Pancreas (tissue), 10 donors: ENCODE data around the gene RAPGEF4. TPM values are rescaled to one million over a fixed set of nuclear protein-coding genes. Genes with fewer than 3 reads are reported as not detected.

Source experiments
- ATAC-seq, 4 donors: fragments of 200-7000 bp; cut with Tn5 transposase; one replicate each; pipeline versions ENCODE4 v1.8.0 to v1.9.1; 2020; ENCODE audit warnings: mild to moderate bottlenecking in 4 of 4, moderate library complexity in 4 of 4
- DNase-seq, 6 donors: peaks; one replicate each; pipeline ENCODE4 v3.0.0-alpha.2; 2020
- FAIRE-seq: peaks from 2 replicates; lab custom pipeline; 2012; peaks lifted over from hg19 to GRCh38; lab: Jason Lieb, UNC
- H3K27ac ChIP-seq, 4 donors: fragments of 200-600 bp; sonication (generic); 1 replicate in 3 of 4; 2 replicates in 1 of 4; pipeline versions ENCODE4 v1.5.0 to v1.8.0; 2020
- H3K27me3 ChIP-seq, 4 donors: fragments of 200-600 bp; one replicate each; pipeline ENCODE4 v1.8.0; 2021
- H3K36me3 ChIP-seq, 3 donors: fragments of 200-600 bp; sonication (generic) in 1 of 3; one replicate each; pipeline versions ENCODE4 v1.5.0 to v1.8.0; 2020 to 2021
- H3K4me1 ChIP-seq, 3 donors: fragments of 200-600 bp; one replicate each; pipeline ENCODE4 v1.8.0; 2021
- H3K4me3 ChIP-seq, 4 donors: fragments of 200-600 bp; sonication (generic) in 2 of 4; one replicate each; pipeline versions ENCODE4 v1.5.0 to v1.8.0; 2020 to 2021
- H3K9me3 ChIP-seq, 4 donors: fragments of 200-600 bp; one replicate each; pipeline ENCODE4 v1.8.0; 2021
- WGBS, 2 donors: extraction: QIAGEN DNeasy Blood & Tissue Kit; methylation state at CpG; one replicate each; pipeline ENCODE4 v1.1.7; 2013; 5-methylcytosine and 5-hydroxymethylcytosine counted together
- intact Hi-C, 3 donors: fragments of 100-400 bp; cut with DNase I; formaldehyde crosslinking; loops; one replicate each; pipeline versions ENCODE4 v1.11.1 to v1.14.2; 2022
- polyA plus RNA-seq, 2 donors: library from polyadenylated mRNA; stranded (reverse); fragments of 200-250 nt; gene quantifications; one replicate each; pipeline ENCODE4 v1.2.3, GENCODE V29; 2013
- total RNA-seq, 6 donors: library from RNA; stranded (reverse); fragmentation: NEBNext Ultra II Directional in 4 of 6; extraction: Animal tissue kit (Norgen Biotek cat#: 25700) in 4 of 6; gene quantifications; one replicate each; pipeline versions ENCODE4 v1.2.1 to v1.2.4, GENCODE V29; 2021 to 2023
- TF ChIP-seq, protein P1 (sequence below), 4 donors: fragments of 200-600 bp; sonication (generic) in 3 of 4; IDR thresholded peaks; one replicate each; pipeline versions ENCODE4 v1.5.0 to v1.8.0; 2021; ENCODE audit warnings: antibody characterized with exemption in 4 of 4
- donor health status: healthy with polysubstance abuse.
- donor health status: DM: no; HTN: no; CAD: no; lungs with moderate emphysema.
- donor health status: DM: no; HTN: no; CAD: no.
- donor health status: control.
- donor health status: control.
- donor health status: Bipolar disorder and iron deficiency.
- donor health status: DM: yes; HTN: yes; CAD: no.
- donor health status: DM: no; HTN: no; CAD: no.
- donor health status: DM: no; HTN: no; CAD: no.
- donor health status: DM: yes; HTN: yes; CAD: no.

RAPGEF4 gene
- total and polyA plus RNA-seq, 8 donors, result 2.1 to 9.0 (median 5.1) TPM

DNA sequence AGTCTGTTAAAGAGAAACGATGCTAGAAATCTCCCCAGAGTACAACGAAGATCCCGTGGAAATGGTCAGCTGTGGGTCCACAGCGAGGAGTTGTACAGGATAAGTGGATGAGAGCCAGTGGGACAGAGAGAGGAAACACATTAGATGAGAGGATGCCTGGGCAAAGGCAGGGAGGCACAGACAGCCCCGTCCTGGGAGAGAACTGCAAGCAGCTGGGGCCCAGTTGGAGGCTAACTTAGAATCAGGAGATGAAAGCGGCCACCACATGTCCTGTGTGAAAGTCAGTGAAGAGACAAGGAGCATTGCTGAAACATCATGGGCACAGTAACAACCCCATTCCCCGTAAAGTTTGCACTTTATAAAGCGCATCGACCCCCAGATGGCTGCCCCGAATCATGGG, 157.5 kb downstream of the RAPGEF4 start:
- no peak overlapping the region for H3K4me3 ChIP-seq
- TF ChIP-seq, protein P1, sequence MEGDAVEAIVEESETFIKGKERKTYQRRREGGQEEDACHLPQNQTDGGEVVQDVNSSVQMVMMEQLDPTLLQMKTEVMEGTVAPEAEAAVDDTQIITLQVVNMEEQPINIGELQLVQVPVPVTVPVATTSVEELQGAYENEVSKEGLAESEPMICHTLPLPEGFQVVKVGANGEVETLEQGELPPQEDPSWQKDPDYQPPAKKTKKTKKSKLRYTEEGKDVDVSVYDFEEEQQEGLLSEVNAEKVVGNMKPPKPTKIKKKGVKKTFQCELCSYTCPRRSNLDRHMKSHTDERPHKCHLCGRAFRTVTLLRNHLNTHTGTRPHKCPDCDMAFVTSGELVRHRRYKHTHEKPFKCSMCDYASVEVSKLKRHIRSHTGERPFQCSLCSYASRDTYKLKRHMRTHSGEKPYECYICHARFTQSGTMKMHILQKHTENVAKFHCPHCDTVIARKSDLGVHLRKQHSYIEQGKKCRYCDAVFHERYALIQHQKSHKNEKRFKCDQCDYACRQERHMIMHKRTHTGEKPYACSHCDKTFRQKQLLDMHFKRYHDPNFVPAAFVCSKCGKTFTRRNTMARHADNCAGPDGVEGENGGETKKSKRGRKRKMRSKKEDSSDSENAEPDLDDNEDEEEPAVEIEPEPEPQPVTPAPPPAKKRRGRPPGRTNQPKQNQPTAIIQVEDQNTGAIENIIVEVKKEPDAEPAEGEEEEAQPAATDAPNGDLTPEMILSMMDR (IDR thresholded peaks at IDR 0.05), result no peak
- no peaks in the 10 kb centered on the region for H3K9me3 ChIP-seq
- intact Hi-C loops, result no loop called here
- ATAC-seq, result no peak
- no peaks in the 10 kb centered on the region for H3K27me3 ChIP-seq
- no peak for FAIRE-seq
- WGBS, 2 donors, result 86 to 95% methylated on average over 10 of the region's 10 CpGs
- H3K27ac ChIP-seq, result no peak overlapping the region
- DNase-seq, result no peak
- H3K36me3 ChIP-seq, result no peaks in the 10 kb centered on the region
- H3K4me1 ChIP-seq, result no peaks in the 10 kb centered on the region

DNA sequence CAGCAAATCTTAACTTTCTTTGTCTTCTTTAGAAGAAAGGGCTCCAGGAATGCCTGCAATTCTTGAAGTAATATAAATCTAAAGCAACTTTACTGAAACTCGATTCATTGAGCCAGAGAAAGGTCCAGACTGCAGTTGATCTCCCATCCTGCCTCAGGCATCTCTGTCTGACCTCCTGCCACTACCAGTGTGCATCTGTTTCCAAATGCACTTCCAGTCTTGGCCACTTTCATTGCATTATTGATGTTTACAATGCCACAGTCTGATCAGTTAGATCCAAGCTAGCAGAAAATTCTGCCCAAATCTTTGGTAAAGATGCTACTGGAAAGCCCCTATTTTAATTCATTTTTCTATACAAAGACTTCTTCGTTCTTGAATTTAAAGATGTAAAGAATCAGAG, 158.0 kb downstream of the RAPGEF4 start:
- no peaks in the 10 kb centered on the region for H3K36me3 ChIP-seq
- 66 to 71% methylated on average over 2 of the region's 2 CpGs for WGBS, 2 donors
- DNase-seq, result no peak
- H3K27me3 ChIP-seq, result no peaks in the 10 kb centered on the region
- no peak overlapping the region for H3K4me3 ChIP-seq
- H3K27ac ChIP-seq, result no peak overlapping the region
- FAIRE-seq, result no peak
- TF ChIP-seq, protein P1 (IDR thresholded peaks at IDR 0.05), result no peak
- H3K4me1 ChIP-seq, result no peaks in the 10 kb centered on the region
- H3K9me3 ChIP-seq, result no peaks in the 10 kb centered on the region
- intact Hi-C loops, result no loop called here
- ATAC-seq, result no peak

DNA sequence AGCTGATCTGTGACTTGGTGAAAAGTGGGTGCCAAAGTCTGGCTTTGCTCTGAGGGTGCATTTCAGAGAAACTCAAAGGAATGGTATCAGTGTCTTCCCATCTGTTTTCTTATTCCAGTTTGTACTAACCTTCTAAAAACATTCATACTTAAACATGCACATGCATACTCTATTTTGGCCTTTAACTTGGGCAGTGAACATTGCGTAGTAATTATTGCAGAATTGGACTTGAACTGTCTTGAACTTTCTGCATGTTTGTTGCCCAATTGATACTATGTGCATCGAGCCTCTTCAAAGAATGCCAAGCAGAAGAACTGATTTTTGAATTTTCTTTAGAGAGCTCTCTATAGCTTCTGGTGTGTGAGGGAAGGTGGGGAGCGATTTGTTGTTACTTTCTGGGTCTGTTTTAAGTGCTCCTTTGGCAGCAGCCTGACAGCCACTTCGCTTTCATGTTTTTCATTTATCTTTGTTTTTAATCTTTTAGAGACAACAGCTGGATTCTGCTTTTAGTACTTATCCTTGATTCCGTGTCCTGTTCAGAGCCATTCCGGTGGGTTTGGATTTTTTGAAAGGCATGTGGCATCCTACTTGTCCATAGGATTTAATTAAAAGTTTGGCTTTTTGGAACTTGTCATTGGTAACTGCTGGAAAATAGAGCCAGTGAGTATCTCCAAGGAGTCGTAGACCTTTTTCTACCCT, 159.2 kb downstream of the RAPGEF4 start:
- no peaks in the 10 kb centered on the region for H3K9me3 ChIP-seq
- intact Hi-C loops, result no loop called here
- no peak overlapping the region for H3K4me3 ChIP-seq
- WGBS, 2 donors, result 86 to 90% methylated on average over 7 of the region's 7 CpGs
- H3K27me3 ChIP-seq, result no peaks in the 10 kb centered on the region
- FAIRE-seq (no peak), DNase-seq (no peak), ATAC-seq (no peak)
- H3K27ac ChIP-seq, result no peak overlapping the region
- TF ChIP-seq, protein P1 (IDR thresholded peaks at IDR 0.05), result no peak
- no peaks in the 10 kb centered on the region for H3K4me1 ChIP-seq
- H3K36me3 ChIP-seq, result no peaks in the 10 kb centered on the region

DNA sequence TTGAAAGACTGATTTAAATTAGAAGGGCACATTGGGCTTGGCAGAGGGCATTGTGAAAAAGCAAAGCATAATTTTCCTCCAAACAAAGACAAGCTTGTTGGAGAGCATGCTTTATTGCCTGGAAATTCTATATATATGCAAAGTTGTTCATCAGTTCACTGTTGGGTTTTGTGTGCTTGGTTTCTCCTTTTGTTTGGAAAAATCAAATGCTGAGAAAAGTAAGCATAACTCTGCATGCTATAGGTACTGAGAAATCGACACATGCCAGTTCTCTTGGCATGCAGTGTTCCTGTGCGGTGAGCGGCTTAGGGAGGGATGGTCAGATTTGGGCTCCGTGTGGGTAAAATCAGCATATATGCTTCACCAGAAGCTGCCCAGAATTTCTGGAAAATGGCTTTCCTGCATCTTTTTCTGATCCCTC, 161.0 kb downstream of the RAPGEF4 start:
- intact Hi-C loops, result no loop called here
- no peak for FAIRE-seq
- TF ChIP-seq, protein P1 (IDR thresholded peaks at IDR 0.05), result no peak
- H3K9me3 ChIP-seq, result no peaks in the 10 kb centered on the region
- no peaks in the 10 kb centered on the region for H3K36me3 ChIP-seq
- WGBS, 2 donors, result 89 to 96% methylated on average over 4 of the region's 4 CpGs
- DNase-seq, result no peak
- H3K4me1 ChIP-seq, result no peaks in the 10 kb centered on the region
- H3K27ac ChIP-seq, result no peak overlapping the region
- H3K27me3 ChIP-seq, result no peaks in the 10 kb centered on the region
- ATAC-seq, result no peak
- H3K4me3 ChIP-seq, result no peak overlapping the region

DNA sequence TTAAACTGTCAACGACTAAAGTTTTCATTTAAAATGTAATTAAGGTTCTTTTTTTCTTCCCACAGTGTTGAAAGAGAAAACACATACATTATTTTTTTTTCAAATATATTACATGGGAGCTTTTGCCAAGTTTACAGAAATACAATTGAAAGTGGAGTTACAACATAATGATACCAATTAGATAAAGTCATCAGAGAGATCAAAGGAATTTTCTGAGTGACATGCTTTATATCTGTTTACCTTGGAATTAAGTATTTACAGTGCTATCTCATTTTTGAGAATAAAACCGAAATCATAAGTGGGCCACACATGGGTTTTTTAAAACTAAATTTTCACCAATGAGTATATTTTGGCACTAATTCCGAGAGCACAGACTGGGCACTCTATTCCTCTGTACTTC, 165.2 kb downstream of the RAPGEF4 start:
- TF ChIP-seq, protein P1 (IDR thresholded peaks at IDR 0.05), result no peak
- DNase-seq (no peak), FAIRE-seq (no peak), ATAC-seq (no peak)
- Histone ChIP-seq H3K27me3 (no peaks in the 10 kb centered on the region), H3K9me3 (no peaks in the 10 kb centered on the region), H3K36me3 (no peaks in the 10 kb centered on the region), H3K27ac (no peak overlapping the region), H3K4me3 (no peak overlapping the region), H3K4me1 (no peaks in the 10 kb centered on the region)
- WGBS, 2 donors, result 56 to 60% methylated on average over 3 of the region's 3 CpGs
- intact Hi-C loops, result no loop called here
